Measurements from ENCODE around the gene QSOX2.
A peak's percentile ranks its signal among the peaks of the same experiment; 100 is the strongest.
"Not testable (repeated sequence)": the region's sequence is repeated elsewhere in the genome, so short reads cannot be mapped to it uniquely, and the experiment has no call there.

QSOX2 gene

DNA sequence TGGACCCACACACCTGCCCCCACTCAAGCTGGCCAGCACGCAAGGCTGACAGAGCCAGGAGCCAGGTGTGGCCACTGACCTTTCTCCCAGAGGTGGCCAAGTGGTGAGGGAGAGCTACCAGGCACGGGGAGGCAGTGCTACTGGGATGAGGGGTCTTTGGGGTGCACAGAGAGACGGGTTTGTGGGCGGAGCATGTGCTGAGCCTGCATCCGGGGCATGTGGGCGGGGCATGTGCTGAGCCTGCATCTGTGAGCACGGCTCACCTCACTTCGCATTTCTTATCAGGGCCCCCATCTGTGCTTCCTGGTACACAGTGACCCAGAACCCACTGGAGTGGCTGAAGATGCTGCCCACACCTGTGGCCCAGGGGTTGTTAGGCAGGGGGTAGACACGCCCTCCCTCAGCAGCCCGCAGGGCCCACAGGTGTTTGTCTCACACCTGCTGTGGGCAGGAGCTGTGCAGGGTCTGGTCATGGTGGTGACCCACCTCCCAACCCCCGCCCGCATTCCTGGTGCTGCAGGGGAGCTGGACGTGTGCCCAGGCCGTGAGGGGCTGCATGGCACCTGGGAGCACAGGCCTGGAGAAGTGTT is 36.8 kb upstream of the QSOX2 start:
- DNase-seq (ENCODE audit: low spot score), result no peak

DNA sequence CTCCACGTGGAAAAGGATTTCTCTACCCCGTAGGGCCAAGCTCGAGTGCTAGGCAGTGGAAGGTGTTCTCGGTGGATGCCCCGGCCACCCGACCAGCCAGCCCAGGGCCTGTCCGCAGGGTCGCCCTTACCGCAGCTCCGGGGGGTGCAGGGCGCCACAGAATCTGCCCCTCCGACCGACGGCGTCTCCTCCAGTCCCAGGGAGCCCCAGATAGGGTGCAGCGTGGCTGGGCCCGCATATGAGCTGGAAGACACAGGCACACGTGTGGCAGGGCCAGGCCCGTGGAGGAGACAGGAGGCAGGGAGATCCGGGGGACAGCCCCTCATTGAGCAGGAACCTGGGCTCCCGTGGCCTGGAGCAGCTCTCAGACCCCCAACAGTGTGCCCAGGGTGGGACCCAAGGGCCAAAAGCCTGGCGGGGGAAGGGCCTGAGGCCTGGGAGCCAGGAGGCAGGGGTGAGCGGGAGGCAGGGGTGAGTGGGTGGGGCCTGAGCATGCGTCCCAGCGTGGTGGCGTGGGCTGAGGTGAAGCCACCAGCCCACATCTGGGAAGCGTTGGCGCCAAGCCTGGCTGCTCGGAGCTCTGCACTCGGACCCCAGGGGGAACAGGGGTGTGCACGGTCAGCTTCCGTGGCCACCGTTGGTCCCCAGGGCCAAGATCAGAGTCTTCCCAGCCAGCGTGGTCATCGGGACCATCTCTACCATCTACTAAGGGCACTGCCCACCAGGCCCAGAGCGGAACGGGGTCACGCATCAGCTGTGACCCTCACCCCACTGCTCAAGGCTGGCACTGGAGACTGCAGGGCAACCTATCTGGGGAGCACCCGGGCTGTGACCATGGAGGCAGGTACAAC is 36.0 kb upstream of the QSOX2 start:
- no peak for DNase-seq (ENCODE audit: low spot score)

DNA sequence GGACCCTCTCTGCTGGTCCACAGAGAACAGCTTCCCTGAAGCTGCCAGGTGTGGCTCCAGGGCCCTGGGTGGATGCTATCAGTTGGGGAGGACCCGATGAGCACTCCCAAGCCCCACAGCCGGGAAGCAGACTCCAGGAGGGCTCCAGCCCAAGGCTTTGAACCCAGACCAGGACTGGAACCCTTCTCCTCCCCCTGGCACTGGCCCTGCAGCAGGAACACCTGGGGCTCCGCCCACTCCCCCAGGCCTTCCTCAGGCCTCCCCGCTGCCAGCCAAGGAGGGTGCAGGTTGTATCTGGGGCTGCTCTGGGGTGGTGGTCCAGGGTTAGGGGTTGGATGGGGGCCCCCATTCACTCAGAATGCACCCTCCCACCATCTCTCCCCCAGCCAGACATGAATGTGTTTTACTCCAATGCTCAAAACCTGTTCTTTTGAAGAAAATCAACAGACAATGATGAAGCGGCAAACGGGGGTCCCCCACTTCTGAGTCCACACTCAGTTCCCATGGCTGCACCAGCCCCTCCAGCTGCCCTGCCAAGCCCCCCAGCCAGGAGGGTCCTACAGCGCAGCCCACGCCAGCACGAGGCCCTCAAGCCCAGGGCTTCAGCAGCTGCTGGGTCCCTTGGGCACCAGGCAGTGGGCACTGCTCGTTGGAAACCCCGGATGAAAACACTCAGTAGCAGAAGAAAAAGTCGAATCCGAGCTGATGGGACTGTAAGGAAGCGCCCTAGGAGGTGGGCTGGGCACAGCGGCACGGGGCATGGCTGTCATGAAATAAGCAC is 35.1 kb upstream of the QSOX2 start:
- no peak for DNase-seq (ENCODE audit: low spot score)

DNA sequence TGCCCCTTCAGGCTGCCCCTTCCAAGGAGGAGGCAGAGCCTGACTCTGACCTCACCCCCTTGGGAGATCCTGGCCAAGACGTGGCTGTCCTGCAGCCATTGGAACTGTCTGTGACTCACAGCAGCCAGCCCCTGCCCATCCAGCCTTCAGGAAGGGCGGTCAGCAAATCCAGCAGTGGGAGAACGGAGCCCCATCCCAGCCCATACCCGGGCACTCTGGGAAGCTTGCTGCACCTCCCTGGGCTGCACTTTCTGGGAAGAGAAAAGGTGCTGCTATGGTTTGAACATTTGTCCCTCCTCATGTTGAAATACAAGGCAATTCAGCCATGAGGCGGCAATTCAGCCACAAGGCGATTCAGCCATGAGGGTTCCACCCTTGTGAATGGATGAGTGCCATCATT is 33.9 kb upstream of the QSOX2 start:
- no peak for DNase-seq (ENCODE audit: low spot score)

DNA sequence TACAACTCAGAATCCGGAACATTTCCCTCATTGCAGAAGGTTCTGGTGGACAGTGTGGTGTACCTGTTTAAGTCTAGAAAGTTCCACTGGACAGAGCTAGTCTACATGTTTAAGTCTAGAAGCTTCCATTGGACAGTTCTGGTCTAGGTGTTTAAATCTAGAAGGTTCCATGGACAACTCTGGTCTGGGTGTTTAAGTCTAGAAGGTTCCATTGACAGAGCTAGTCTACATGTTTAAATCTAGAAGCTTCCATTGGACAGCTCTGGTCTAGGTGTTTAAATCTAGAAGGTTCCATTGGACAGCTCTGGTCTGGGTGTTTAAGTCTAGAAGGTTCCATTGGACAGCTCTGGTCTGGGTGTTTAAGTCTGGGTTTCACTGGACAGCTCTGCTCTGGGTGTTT is 33.3 kb upstream of the QSOX2 start:
- no peak for DNase-seq (ENCODE audit: low spot score)

DNA sequence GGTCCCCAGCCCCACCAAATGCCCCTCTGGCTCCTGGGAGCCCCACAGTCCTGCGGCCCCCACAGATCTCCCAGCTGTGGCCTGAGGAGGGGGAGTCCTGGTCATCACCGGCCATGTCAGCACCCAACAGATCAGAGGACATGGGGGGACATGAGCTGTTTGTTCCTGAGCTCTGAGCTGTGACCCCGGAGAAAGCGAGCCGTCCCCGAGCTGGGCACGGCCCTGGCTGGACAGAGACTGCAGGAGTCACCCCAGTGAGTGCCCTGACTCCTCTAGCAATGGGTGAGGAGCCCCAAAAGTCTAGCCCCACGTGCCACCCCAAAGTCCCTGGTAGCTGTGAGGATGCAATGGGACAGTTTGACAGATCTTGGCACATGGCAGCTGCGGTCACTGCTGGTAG is 32.6 kb upstream of the QSOX2 start:
- no peak for DNase-seq (ENCODE audit: low spot score)

DNA sequence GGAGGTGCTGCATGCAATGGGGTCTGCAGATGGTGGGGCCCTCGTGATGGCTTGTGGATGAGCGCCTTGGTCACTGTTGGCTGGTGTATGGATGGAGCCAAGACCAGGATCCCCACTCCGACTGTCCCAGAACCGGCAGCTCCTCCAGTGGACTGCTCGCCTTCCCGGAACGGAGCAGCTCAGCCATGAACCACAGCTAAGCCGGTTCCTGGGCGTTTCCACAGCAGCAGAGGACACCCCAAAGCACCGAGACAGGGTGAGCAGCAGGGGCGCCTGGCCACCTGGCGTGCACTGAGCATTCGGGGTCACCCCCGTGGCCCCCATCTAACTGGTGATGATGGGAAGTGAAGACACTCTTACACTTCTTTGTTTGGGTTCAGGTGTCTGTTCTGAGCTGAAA is 32.1 kb upstream of the QSOX2 start:
- DNase-seq (ENCODE audit: low spot score), result no peak

DNA sequence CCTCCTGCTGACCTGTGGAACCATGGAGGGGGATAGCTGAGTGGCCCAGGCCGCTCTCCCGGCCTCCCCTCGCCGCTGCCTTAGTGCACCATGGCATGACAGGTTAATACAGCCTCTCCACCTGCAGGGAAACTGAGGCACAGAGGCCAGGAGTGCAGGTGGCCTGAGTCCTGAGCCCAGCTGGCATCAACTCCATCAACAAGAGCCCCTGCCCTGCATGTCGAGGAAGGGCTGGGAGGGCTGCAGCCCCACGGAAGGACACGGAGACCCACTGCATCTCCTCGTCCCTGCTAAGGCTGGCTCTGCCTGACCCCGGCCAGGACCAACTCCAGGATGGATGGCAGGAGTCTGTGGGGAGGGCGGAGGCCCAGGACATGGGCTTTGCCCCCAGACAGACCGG is 31.1 kb upstream of the QSOX2 start:
- DNase-seq (ENCODE audit: low spot score), result no peak

DNA sequence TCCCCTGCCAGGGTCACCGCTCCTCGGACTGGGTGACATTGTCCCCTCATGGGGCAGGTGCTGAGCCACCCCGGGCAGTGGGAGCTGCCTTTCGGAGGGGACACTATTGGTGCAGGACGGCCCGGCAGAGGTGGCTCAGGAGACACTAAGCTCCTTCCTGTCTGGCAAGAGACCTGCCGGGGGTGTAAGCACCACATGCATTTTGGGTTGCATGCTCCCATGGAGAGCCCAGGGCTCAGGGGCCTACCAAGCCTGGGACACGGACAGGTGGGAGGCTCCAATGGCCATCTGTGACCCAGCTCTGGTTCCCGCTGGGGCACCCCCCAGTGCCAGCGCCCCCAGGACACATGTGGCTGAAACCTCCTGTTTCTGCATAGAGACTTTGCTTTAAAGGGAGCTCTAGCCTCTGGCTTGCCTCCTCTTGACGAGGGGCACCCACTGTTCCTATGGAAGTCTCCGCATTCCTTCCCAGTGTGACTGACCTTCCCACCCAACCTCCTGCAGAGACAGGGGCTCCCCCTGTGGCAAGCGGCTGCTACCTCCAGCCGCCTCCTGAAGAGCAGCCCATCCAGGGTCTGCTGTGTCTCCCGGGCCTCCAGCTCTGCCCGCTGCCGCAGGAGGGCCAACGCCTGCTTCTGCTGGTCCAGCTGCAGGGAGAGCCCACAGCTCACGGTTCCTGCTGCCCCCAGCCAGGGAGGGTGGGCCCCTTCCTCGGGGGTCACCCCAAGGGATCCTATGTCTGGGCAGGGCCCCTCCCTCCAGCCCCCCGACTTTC is 30.2 kb upstream of the QSOX2 start:
- no peak for DNase-seq (ENCODE audit: low spot score)

DNA sequence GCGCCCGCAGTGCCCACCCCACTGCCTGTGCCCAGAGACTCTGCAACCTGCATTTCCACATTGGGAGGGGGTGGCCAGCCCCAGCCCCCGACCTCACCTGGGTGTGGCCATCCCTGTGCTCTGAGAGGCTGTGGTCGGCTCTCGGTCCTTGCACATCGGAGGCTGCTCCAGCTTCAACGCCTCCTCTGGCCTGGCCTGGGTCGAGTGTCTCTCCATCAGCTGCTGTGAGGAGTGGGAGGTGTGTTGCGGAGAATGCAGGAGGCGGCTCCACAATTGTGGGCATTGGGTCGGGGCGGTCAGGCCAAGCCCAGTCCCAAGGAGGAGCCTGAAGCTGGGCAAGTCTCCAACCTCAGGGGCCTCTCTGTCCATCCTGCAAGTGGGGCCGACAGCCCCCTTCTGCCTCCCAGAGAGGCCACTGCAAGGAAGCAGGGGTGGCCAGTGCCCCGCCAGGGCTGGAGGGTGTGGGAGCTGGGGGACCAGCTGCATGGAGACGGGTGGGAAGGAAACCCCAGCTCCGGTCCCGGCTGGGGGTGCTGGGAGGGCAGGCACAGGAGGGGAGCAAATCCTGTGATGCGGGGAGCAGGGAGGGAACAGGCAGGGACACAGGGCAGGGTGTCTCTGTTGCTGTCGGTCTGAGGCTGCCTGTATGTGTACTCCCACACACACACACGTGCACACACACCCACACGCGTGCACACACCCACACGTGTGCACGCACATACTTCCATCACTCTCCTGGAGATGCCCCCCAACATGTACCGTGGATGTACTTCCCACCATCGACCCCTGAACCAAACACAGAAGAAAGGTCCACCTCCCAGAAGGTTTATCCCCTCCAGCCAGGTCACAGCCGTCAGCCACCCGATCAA is 29.4 kb upstream of the QSOX2 start:
- no peak for DNase-seq (ENCODE audit: low spot score)

DNA sequence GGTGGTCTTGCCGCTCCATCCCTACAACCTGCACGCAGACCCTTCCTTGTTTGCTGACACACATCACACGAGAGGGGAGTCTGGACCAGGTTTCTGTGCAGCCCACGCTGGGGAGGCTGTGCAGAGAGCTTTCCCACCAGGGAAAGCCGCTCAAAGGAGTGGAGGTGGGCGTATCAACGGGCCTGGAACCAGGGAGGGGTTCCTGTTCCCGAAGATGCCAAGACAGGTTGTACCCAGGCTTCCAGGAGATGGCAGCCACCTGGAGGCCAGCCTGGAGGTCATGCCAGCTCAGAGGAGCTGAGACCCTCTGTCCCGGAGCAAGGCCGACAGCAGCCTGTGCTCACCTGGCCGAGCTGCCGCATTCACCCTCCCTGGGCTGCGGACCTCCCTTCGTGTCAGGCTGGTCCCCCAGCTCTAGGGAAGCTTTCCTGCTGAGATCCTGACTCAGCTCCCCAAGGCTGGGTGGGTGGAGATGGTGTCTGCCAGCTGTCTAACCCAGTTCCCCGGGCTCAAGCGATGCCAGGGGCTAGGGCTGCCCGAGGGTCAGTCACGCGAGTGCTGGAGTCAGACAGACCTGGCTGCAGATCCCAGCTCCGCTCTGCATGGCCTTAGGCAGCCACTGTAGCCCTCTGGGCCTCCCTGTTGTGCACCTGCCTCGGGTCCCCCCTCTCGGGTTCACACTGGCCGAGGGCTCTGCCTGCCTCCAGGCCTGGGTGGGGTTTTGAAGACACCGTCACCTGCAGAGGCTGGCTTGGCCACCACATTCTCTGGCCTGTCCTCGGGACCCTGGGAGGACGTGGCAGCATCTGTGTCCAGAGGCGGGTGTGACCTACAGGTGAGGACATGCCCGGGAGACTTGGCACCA is 28.5 kb upstream of the QSOX2 start:
- DNase-seq (ENCODE audit: low spot score), result no peak

DNA sequence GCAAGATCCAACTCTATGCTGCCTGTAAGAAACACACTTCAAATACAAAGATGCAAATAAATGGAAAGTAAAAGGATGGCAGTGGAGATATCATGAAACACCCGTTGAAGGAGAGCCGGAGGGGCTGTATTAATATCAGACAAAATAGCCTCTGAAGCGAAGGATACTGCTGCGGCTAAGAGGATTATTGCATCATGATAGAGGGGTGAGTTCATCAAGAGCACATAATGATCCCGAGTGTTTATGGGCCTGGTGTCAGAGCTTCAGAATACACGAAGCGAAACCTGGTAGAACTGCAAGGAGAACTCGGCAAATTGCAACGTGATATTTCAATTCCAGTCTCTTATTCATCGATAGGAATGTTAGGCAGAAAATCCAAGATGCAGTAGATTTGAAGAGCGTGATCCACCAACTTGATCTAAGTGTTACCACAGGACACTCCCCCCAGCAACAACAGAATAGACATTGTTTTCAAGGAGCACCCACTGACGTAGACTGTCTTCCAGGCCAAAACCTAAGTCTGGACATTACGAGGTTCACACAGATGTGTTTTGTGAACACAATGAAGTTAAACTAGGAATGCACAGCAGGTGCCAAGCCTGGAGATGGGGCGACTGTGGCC is 27.7 kb upstream of the QSOX2 start:
- DNase-seq (ENCODE audit: low spot score), result no peak

DNA sequence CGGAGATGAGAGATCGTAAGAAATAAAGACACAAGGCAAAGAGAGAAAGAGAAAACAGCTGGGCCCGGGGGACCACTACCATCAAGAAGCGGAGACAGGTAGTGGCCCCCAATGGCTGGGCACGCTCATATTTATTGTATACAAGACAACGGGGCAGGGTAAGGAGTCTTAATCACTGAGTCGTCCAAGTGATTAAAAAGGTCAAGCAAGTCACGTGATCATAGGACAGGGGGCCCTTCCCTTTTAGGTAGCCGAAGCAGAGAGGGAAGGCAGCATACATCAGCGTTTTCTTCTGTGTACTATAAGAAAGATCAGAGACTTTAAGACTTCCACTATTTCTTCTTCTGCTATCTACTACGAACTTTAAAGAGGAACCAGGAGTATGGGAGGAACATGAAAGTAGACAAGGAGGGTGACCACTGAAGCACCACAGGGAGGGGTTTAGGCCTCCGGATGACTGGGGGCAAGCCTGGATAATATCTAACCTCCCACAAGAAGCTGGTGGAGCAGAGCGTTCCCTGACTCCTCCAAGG is 24.6 kb upstream of the QSOX2 start:
- DNase-seq (ENCODE audit: low spot score), result no peak

DNA sequence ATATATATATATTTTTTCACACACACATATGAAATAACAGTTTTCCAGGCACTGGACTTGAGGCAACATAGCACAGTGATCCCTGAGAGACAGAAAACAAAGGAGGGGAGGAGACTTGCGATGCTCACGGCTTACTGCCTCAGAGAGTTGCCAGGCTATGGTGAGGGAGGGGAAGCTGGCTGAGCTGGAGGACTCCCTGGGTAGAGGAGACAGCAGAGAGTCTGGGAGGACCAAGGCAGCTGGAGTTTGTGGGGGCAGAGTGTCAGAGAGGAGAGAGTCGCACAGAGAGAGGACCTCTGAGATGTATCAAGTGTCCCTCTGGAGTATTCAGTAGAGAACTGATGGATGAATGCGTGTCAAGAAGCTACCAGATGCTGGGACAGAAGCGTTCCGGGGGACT is 23.1 kb upstream of the QSOX2 start:
- DNase-seq (ENCODE audit: low spot score), result no peak

DNA sequence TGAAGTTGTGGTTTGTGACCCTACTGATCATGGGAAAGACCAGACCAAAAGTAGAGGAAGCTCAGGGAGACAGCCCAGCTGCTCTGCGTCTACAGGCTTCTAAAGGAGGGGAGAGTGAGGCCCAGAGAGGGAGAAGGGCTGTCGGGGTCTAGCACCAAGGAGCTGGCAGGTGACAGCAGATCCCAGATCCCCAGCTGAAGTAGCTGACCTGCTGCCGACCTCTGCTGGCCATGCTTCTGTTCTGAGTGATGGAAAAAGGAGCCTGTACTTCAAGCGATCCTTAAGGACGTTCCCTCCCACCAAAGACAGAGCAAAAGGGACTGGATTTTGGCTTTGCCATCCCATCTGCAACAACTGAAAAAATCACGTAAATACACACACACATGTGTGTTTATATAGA is 22.7 kb upstream of the QSOX2 start:
- DNase-seq (ENCODE audit: low spot score), result no peak

DNA sequence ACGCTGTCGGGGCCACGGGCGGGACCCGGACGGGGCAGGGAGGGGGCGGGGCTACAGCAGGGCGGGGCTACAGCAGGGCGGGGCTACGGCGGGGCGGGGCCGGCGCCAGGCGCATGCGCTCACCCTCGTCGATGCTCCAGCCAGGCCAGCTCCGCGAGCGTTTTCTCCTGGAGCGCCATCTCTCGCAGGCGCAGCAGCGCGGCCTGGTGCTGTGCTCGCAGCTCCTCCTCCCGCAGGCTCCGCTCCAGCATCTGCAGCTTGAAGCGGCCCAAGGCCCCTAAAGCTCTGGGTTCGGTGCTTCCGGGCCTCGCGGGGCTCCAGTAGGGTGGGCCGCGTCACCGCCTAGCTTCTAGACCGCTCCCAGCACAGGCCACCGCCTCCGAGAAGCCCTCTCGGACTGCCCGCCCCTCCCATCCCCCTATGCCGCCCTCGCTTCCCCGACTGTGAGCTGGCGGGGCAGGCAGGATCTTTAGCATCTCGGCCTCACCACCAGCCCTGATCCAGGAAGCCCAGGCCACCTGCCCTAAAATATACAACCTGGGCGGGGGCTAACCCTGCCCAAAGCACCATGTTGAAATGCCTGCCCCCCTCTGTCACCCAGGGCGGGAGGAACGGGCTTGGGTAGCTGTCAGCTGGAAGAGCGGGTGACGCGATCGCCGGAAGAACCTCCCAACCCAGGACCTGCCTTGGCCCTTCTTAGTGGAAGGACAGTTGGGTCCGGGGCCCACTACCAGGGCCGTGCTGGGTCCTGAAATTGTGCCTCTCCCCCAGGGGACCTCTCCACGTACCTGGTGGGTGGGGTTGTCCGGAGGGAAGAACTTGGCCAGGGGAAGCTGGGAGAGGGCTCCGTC is 21.9 kb upstream of the QSOX2 start:
- peak; percentile 85 for DNase-seq (ENCODE audit: low spot score)

DNA sequence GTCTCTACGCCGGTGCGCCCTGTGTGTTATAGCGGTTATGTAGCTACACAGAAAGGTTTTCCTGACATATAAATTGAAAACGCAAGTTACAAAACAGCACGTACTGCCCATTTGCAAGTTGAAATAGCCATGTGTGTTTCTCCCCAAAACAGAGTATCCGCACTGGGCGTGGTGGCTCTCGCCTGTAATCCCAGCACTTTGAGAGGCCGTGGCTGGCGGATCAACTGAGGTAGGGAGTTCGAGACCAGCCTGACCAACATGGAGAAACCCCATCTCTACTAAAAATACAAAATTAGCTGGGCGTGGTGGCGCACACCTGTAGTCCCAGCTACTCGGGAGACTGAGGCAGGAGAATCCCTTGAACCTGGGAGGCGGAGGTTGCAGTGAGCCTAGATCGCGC is 21.0 kb upstream of the QSOX2 start:
- DNase-seq (ENCODE audit: low spot score), result not testable (repeated sequence)

DNA sequence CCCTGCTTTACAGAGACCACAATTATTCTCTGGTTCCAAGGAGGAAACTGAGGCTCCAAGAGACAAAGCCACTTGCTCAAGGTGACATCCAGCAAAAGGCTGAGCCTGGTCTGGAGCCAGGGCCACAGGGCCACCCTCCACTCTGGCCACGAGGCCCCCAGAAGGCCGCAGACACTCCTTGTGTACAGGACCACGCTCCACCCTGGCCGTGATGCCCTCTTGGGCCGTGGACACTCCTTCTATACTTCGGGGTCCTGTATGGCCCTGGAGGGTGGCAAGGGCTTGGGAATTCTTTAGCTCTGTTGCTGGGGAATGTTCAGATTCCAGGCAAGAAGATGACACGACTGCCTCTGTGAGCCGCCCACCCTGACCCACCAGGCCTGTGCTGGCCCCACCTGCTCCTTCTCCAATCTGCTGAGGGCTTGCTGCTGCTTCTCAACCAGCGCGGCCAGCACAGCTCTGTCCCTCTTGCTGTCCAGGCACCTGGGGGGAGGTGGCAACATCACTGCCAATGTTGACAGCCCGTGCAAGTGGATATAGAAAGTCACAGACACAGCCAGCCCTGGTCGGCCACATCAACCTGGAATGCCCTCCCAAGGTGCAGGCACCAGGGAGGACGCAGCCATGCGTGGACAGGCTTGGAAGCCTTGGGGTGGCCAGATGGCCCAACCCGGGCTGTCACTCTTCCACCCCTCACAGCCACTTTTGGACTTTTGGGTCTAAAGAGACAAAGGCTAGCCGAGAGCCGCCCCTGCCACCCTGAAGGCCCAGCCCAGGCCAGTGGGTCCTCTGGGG is 20.1 kb upstream of the QSOX2 start:
- DNase-seq (ENCODE audit: low spot score), result no peak
